ENCODE results near the gene PGLYRP2.

Gene PGLYRP2

DNA sequence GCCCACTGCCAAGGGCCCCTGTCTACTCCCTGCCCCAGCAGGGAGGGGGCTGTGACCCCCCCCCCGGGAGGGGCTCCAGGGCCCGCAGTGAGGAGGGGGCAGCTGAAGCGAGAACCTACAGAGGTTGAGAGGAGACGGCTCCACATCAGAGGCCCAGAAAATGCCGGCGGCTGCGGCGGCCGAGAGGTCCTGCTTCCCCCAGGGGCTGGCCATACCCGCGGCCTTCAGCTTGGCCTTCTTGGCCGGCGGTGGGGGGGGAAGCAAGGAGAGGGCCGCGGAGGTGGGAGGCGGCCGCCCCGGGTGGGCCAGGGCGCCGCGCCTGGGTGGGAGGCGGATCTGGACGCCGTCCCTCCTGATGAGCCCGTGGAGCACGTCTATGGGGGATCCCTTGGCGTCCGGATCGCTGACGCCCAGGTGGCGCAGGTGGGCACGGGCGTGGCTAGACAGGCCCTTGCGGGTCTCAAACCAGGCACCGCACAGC is 51.3 kb downstream of the PGLYRP2 start:
- peaks cover 8% of the 10 kb centered on the region; the same call in 1 of the 2 replicates for H3K36me3 ChIP-seq (replicated peaks; ENCODE audit: insufficient read depth, low read length)
- peaks cover 46% of the 10 kb centered on the region for H3K79me2 ChIP-seq (ENCODE audit: low read length)
- no peak overlapping the region for H3K4me3 ChIP-seq (ENCODE audit: low read length)
- no peak overlapping the region for H2AFZ ChIP-seq (ENCODE audit: low read length)
- no peak for DNase-seq
- no peak for TF ChIP-seq EZH2phosphoT487 (IDR thresholded peaks at IDR 0.05; ENCODE audit: low read length)
- no peak overlapping the region for H3K9ac ChIP-seq (ENCODE audit: low read length)
- H3K9me2 ChIP-seq (replicated peaks; ENCODE audit: insufficient read depth, low read length): no peaks in the 10 kb centered on the region
- H3K9me3 ChIP-seq (replicated peaks; ENCODE audit: insufficient read depth, low read length): no peaks in the 10 kb centered on the region
- no peak overlapping the region for H3K4me2 ChIP-seq (ENCODE audit: low read depth, low read length)
- H3K4me1 ChIP-seq (ENCODE audit: low read length): peaks cover 12% of the 10 kb centered on the region
- H3F3A ChIP-seq (ENCODE audit: insufficient read depth, low read length): no peaks in the 10 kb centered on the region; the same call in 1 of the 2 replicates
- H4K20me1 ChIP-seq (ENCODE audit: insufficient read depth, low read length): no peaks in the 10 kb centered on the region
- no peaks in the 10 kb centered on the region for H3K27me3 ChIP-seq (replicated peaks; ENCODE audit: insufficient read depth, low read length)
- H3K27ac ChIP-seq (ENCODE audit: low read length): no peak overlapping the region

- Histone ChIP-seq H3K27ac (ENCODE audit: low read length) (no peak overlapping the region), H3K9ac (ENCODE audit: low read length) (no peak overlapping the region), H3K9me2 (replicated peaks; ENCODE audit: insufficient read depth, low read length) (no peaks in the 10 kb centered on the region), H3F3A (ENCODE audit: insufficient read depth, low read length) (no peaks in the 10 kb centered on the region), H3K79me2 (ENCODE audit: low read length) (peaks cover 46% of the 10 kb centered on the region), H3K4me3 (ENCODE audit: low read length) (no peak overlapping the region), H4K20me1 (ENCODE audit: insufficient read depth, low read length) (no peaks in the 10 kb centered on the region), H2AFZ (ENCODE audit: low read length) (no peak overlapping the region), H3K4me1 (ENCODE audit: low read length) (peaks cover 10% of the 10 kb centered on the region), H3K4me2 (ENCODE audit: low read depth, low read length) (no peak overlapping the region), H3K9me3 (replicated peaks; ENCODE audit: insufficient read depth, low read length) (no peaks in the 10 kb centered on the region), H3K36me3 (replicated peaks; ENCODE audit: insufficient read depth, low read length) (peaks cover 8% of the 10 kb centered on the region; the same call in 1 of the 2 replicates), H3K27me3 (replicated peaks; ENCODE audit: insufficient read depth, low read length) (no peaks in the 10 kb centered on the region)
- no peak for DNase-seq
- TF ChIP-seq EZH2phosphoT487 (IDR thresholded peaks at IDR 0.05; ENCODE audit: low read length): no peak
- no peak for TF ChIP-seq EZH2 (optimal IDR thresholded peaks at IDR 0.05; ENCODE audit: low read depth, low read length)
- TF ChIP-seq CTCF (IDR thresholded peaks at IDR 0.05; ENCODE audit: low read length): no peak
Measured at GRCh38 chr19:15427350-15427700, 52.0 kb downstream of the PGLYRP2 start.

DNA sequence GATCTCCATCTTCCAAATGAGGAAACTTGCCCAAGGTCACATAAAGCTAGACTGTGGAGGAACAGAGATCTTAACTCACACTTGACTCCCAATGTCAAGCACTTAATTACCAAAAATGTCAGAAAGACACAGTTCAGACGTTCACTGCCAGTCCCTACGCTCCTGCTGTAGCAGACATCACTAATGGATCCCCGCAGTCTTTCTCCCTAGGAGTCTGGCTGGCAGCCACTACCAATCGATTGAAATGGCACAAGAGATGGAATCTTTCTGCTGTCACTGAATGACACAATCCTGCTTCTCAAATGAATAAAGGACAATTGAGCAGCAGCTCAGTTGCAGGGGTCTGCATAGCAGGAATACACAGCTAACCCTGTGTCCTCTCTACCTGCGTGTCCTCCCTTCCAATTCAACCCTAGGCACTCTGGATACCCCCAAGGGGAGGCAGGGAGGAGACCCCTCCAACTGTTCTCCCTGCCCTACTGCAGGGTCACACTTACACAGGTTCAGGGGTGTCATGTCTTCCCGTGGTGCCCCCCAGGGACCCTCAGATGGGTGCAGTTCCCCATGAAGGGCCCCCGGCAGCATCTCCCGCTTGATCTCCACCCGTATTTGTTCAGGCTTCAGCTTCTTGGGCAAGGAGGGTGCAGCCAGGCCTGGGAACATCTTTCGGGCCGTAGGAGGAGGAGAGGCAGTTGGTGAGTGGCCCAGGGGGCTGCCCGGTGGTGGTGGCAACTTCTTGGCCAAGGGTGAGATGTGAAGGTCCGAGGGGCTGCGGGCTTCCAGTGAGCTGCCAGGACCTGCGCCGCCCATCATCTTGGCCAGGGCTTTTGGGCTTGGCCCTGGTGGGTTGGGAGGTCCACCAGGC is 52.6 kb downstream of the PGLYRP2 start:
- Histone ChIP-seq H3K9ac (ENCODE audit: low read length) (no peak overlapping the region), H3K27me3 (replicated peaks; ENCODE audit: insufficient read depth, low read length) (no peaks in the 10 kb centered on the region), H3K4me2 (ENCODE audit: low read depth, low read length) (no peak overlapping the region), H3K9me3 (replicated peaks; ENCODE audit: insufficient read depth, low read length) (no peaks in the 10 kb centered on the region), H3K4me1 (ENCODE audit: low read length) (peaks cover 10% of the 10 kb centered on the region), H3K4me3 (ENCODE audit: low read length) (no peak overlapping the region), H2AFZ (ENCODE audit: low read length) (no peak overlapping the region), H3K36me3 (replicated peaks; ENCODE audit: insufficient read depth, low read length) (peaks cover 8% of the 10 kb centered on the region; the same call in 1 of the 2 replicates), H3K9me2 (replicated peaks; ENCODE audit: insufficient read depth, low read length) (no peaks in the 10 kb centered on the region), H3K27ac (ENCODE audit: low read length) (no peak overlapping the region), H3K79me2 (ENCODE audit: low read length) (peaks cover 40% of the 10 kb centered on the region), H4K20me1 (ENCODE audit: insufficient read depth, low read length) (no peaks in the 10 kb centered on the region), H3F3A (ENCODE audit: insufficient read depth, low read length) (no peaks in the 10 kb centered on the region)
- no peak for TF ChIP-seq EZH2 (optimal IDR thresholded peaks at IDR 0.05; ENCODE audit: low read depth, low read length)
- TF ChIP-seq EZH2phosphoT487 (IDR thresholded peaks at IDR 0.05; ENCODE audit: low read length): no peak
- TF ChIP-seq CTCF (IDR thresholded peaks at IDR 0.05; ENCODE audit: low read length): no peak
- DNase-seq: no peak

Measured in MM.1S (cell line).